ENCODE results near the gene C19orf38. TPM values are rescaled to one million over a fixed set of nuclear protein-coding genes. Genes with fewer than 3 reads are reported as not detected.
A peak's percentile ranks its signal among the peaks of the same experiment; 100 is the strongest.

C19orf38 gene
- total and polyA plus RNA-seq, 2 of the 4 experiments (the other 2 are of a cell fraction) = 0.18 to 0.19 TPM

DNA sequence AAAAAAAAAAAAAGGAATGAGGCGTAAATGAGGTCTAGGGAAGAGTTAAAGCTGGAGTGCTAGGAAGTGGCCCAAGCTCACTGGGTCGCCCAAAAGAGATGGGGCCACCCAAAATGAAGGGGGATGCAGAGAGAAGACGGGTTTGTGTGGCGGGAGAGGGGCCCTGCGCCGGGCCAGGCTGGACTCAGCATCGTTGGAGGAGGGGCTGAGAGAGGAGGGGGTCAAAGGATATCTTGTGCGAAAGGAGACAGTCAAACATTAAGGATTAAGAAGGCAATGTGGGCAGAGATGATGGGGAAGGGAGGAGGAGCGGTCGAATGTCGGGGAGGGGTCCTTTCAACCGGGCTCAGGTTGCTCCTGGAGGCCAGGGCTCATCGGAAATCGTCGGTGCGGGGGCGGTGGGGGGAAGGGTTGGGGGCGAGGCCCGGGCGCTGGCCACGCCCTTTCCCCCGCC is 22.3 kb downstream of the C19orf38 start:
- dilution Hi-C loops (cut with HindIII; ENCODE audit: low sequenced_read_pairs, unreplicated experiment) = no loop called here
- Histone ChIP-seq H3K14ac (replicated peaks; ENCODE audit: low read depth, low read length) (peak overlapping the region; percentile 23), H2BK5ac (ENCODE audit: low read depth, low read length, poor library complexity, severe bottlenecking) (peak overlapping the region; percentile 70), H2BK15ac (ENCODE audit: low read depth, low read length) (peak overlapping the region; percentile 3; the same call in 2 of the 3 replicates), H3K79me1 (ENCODE audit: low read depth in 1 of 2, low read length in 2 of 2) (peaks cover 13 to 34% of the 10 kb centered on the region in 2 experiments), H3K9ac (ENCODE audit: low read depth, low read length) (peak overlapping the region; percentile 54), H3K27me3 (ENCODE audit: control insufficient read depth, insufficient read depth, low read length) (no peaks in the 10 kb centered on the region), H2BK120ac (ENCODE audit: low read depth, low read length) (peak overlapping the region; percentile 44), H4K5ac (ENCODE audit: low read depth, low read length) (peak overlapping the region; percentile 98), H3K4me2 (ENCODE audit: low read depth, low read length) (peak overlapping the region; percentile 93), H2AFZ (replicated peaks; ENCODE audit: low read length, poor library complexity) (peak overlapping the region; percentile 84), H3K27ac (ENCODE audit: insufficient read depth, low read length) (peak overlapping the region; percentile 89), H3K23ac (ENCODE audit: low read depth, low read length) (peak overlapping the region; percentile 5; the same call in 1 of the 2 replicates), H3K4me3 (ENCODE audit: insufficient read depth, low read depth, low read length) (peak overlapping the region; percentile 49), H3K9me3 (ENCODE audit: control insufficient read depth, insufficient read depth, low read length) (no peaks in the 10 kb centered on the region), H3K36me3 (ENCODE audit: control insufficient read depth, insufficient read depth, low read length) (no peaks in the 10 kb centered on the region), H3K4me1 (ENCODE audit: control insufficient read depth, insufficient read depth, low read length) (peaks cover 8% of the 10 kb centered on the region), H2BK20ac (ENCODE audit: low read depth, low read length) (peak overlapping the region; percentile 7; the same call in 1 of the 2 replicates), H2AK5ac (ENCODE audit: low read depth, low read length) (peak overlapping the region; percentile 58), H3K18ac (ENCODE audit: low read depth, low read length) (peak overlapping the region; percentile 84), H4K8ac (ENCODE audit: low read depth in 2 of 2, low read length in 2 of 2) (peak overlapping the region; percentile 81 to 95), H2AK9ac (replicated peaks; ENCODE audit: low read depth, low read length, poor library complexity) (peak overlapping the region; percentile 97), H3K56ac (ENCODE audit: extremely low read depth, insufficient read depth, low read length) (no peak overlapping the region), H4K20me1 (ENCODE audit: insufficient read depth, low read length) (peaks cover 19% of the 10 kb centered on the region; the same call in 1 of the 2 replicates), H3K4ac (ENCODE audit: low read depth, low read length) (peak overlapping the region; percentile 86), H3K9me1 (ENCODE audit: insufficient read depth, low read length) (peaks cover 7% of the 10 kb centered on the region), H4K91ac (ENCODE audit: insufficient read depth, low read depth, low read length) (peak overlapping the region; percentile 64)
- TF ChIP-seq ELK1 (IDR thresholded peaks at IDR 0.05; ENCODE audit: borderline replicate concordance, low read depth, low read length) (no peak), CHD1 (IDR thresholded peaks at IDR 0.05; ENCODE audit: low read depth, low read length) (no peak), SMC3 (IDR thresholded peaks at IDR 0.05; ENCODE audit: low read depth, low read length) (no peak), FOS (IDR thresholded peaks at IDR 0.05; ENCODE audit: low read depth, low read length) (no peak), MAZ (IDR thresholded peaks at IDR 0.05; ENCODE audit: borderline replicate concordance, low read depth, low read length) (no peak), NFE2L2 (IDR thresholded peaks at IDR 0.05; ENCODE audit: low read depth, low read length) (no peak), POLR2A (IDR thresholded peaks at IDR 0.05; ENCODE audit: low read depth, low read length) (no peak), MAFK (IDR thresholded peaks at IDR 0.05; ENCODE audit: low read depth, low read length) (no peak), RFX5 (IDR thresholded peaks at IDR 0.05; ENCODE audit: low read depth, low read length) (no peak), RCOR1 (IDR thresholded peaks at IDR 0.05; ENCODE audit: insufficient replicate concordance, low read length) (no peak), CEBPB (IDR thresholded peaks at IDR 0.05; ENCODE audit: low read depth, low read length) (no peak), RAD21 (IDR thresholded peaks at IDR 0.05; ENCODE audit: low read length) (no peak), MXI1 (IDR thresholded peaks at IDR 0.05; ENCODE audit: borderline replicate concordance, low read depth, low read length) (no peak), BHLHE40 (IDR thresholded peaks at IDR 0.05; ENCODE audit: low read depth, low read length) (no peak)
- TF ChIP-seq, protein P1, sequence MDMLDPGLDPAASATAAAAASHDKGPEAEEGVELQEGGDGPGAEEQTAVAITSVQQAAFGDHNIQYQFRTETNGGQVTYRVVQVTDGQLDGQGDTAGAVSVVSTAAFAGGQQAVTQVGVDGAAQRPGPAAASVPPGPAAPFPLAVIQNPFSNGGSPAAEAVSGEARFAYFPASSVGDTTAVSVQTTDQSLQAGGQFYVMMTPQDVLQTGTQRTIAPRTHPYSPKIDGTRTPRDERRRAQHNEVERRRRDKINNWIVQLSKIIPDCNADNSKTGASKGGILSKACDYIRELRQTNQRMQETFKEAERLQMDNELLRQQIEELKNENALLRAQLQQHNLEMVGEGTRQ (IDR thresholded peaks at IDR 0.05; ENCODE audit: low read depth, low read length) = no peak
- TF ChIP-seq, protein P2, sequence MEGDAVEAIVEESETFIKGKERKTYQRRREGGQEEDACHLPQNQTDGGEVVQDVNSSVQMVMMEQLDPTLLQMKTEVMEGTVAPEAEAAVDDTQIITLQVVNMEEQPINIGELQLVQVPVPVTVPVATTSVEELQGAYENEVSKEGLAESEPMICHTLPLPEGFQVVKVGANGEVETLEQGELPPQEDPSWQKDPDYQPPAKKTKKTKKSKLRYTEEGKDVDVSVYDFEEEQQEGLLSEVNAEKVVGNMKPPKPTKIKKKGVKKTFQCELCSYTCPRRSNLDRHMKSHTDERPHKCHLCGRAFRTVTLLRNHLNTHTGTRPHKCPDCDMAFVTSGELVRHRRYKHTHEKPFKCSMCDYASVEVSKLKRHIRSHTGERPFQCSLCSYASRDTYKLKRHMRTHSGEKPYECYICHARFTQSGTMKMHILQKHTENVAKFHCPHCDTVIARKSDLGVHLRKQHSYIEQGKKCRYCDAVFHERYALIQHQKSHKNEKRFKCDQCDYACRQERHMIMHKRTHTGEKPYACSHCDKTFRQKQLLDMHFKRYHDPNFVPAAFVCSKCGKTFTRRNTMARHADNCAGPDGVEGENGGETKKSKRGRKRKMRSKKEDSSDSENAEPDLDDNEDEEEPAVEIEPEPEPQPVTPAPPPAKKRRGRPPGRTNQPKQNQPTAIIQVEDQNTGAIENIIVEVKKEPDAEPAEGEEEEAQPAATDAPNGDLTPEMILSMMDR (conservative IDR thresholded peaks at IDR 0.05; ENCODE audit: low read depth, low read length) = no peak
- DNase-seq (no peak), ATAC-seq (ENCODE audit: low read depth) (no peak)
- WGBS, 2 experiments (ENCODE audit: extremely low coverage in 2 of 2, insufficient read length in 1 of 2) = 8% methylated on average over 5 of the region's 22 CpGs; no CpG with 5 or more reads in 1 of the 2 experiments
- intact Hi-C loops (cut with micrococcal nuclease) = loop anchor here (5.0 kb wide), 1 partner anchor 57 kb away; the partner anchor contains the start of genes TIMM29 and YIPF2
- CTCF ChIA-PET = interaction anchor here (0.5 to 1.5 kb wide), 11 partner anchors 8 to 259 kb away, joined by 3 to 9 read pairs (median 5); no protein-coding TSS in a partner anchor
- POLR2A ChIA-PET (ENCODE audit: unreplicated experiment) = no interaction called here
- BruUV-seq (replicated peaks) = no TSS peak
- in situ Hi-C loops (cut with MboI; ENCODE audit: low sequenced_read_pairs) = no loop called here

Measured in IMR-90 (cell line).